HG02759 (cell line): ENCODE results near the gene ALG12.

ENCODE experiments used
- ATAC-seq: cut with Tn5 transposase; IDR thresholded peaks from one replicate; pipeline ENCODE4 v1.9.1; 2021; ENCODE audit warnings: mild to moderate bottlenecking, moderate library complexity; ENCODE audit not compliant: unreplicated experiment

Gene ALG12

DNA sequence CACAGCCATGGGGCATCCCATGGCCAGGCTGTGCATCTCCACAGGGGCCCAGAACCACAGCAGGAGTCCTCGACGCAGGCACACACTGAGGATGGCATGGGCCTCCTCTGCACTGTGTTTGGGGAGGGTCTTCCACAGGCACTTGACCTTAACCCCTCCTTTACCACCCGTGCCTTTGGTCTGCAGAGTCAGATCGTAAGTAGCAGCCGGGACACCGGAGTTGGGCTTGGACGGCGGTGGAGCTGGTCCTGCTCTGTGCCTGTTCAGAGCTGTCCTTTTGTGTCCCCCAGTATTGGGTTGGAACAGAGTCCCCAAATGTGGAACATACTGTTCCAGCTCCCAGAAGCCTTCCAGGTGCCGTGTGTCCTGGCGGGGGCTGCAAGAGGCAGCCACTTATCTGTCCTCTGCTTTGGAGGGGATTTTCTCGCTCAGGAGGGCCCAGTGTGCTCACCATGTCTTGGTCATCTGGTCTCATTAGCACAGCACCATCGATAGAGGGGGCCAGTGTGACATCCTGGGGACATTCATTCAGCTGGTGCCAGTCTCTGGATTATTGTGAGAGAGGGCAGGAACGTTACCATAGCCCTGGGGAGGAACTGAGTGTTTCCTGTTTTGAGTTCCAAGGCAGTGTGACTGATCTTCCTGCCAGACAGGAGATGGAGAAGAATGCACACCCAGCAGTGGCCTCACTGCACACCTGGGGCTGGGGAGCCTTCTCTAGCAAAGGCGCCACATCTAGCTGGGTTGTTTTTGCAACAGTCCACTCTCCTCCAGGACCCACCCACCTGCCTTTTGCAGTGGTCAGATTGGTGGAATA, 12.6 kb upstream of the ALG12 start:
- ATAC-seq = no peak

GRCh38 chr22:49929994-49930575, 11.8 kb upstream of the ALG12 start:
- ATAC-seq = no peak

- peak; percentile 42 for ATAC-seq
Measured at GRCh38 chr22:49929211-49929979, 11.2 kb upstream of the ALG12 start.

DNA sequence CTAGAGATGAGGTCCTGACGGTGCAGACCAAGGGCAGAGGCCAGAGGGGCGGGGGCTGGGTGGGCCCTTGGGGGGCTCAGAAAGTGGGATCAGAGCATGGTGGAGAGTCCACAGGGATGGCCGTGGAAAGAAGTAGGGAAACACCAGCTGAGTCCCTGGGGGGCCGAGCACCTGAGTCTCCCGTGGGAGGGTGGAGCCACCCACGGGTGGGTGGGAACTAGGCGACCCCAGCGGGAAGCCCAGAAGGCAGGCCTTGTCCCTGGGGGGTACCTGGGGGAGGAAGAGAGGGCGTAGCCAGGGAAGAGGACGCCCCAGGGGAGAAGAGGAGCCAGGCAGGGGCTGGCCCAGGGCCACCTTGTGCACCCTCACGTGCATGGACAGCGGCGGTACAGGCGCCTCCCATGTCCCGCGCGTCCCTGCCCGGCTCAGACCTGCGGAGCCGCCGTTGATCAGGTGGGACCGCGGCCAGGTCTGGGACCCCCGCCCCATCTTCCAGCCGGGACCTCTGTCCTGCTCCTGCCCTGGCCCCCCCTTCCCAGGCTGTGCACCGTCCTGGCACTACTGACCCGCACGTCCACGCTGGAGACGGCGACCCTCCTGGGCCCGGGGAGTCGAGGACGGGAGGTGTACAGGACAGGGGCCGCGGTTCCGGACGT, 10.4 kb upstream of the ALG12 start:
- ATAC-seq = no peak

GRCh38 chr22:49928185-49928495, 9.9 kb upstream of the ALG12 start:
- ATAC-seq = no peak

GRCh38 chr22:49927483-49928184, 9.4 kb upstream of the ALG12 start:
- ATAC-seq = no peak

- no peak for ATAC-seq
Measured at GRCh38 chr22:49926916-49927315, 8.7 kb upstream of the ALG12 start.

GRCh38 chr22:49925525-49926128, 7.4 kb upstream of the ALG12 start:
- ATAC-seq = no peak

DNA sequence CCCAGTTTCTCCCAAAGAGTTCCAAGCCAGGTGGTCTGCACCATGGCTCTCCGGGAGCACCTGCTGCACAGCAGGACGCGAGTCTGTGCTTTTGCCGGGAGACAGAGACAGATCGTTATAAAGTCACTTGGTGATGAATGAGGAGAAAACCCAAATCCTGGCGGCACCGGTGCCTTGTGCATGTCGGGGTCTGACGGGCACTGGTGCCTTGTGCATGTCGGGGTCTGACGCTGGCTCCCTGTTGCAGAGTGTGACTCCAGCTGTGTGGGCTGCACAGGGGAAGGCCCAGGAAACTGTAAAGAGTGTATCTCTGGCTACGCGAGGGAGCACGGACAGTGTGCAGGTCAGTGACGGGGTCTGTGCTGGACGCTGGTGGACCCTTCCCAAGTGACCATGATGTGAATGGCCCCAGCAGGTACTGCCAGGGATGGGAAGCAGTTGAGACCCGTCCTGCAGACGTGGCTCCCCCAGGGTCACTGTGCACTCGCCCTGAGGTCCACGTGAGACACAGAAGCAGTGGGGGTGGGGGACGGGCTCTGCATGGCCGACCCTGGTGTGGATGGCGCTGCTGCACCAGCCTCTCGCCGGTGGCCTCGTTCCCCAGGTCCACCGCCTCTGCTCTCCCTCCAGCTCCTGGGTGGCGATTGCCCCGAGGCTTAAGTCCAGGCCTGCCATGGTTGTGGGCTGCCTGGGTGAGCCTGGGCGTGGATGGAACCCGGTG, 6.0 kb upstream of the ALG12 start:
- no peak for ATAC-seq

DNA sequence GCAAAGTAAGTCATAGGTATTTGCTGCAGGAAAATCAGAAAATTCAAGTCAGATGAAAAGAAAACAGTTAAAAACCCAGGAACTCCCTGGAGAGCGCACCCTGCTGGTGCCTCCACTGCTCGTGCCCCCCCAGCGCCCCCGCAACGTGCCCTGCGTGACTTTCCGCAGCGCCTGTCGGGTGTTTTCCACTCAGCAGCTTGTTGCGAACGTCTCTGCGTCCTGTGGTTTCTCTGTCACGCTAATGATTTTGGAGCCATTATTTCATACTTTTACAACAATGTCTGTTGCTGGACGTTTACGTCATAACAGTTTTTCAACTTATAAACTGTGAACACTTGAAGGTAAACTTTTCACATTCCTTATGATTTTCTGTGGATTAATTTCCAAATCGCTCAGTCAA, 5.2 kb upstream of the ALG12 start:
- ATAC-seq = no peak

- ATAC-seq = no peak
Measured at GRCh38 chr22:49922926-49923325, 4.7 kb upstream of the ALG12 start.

DNA sequence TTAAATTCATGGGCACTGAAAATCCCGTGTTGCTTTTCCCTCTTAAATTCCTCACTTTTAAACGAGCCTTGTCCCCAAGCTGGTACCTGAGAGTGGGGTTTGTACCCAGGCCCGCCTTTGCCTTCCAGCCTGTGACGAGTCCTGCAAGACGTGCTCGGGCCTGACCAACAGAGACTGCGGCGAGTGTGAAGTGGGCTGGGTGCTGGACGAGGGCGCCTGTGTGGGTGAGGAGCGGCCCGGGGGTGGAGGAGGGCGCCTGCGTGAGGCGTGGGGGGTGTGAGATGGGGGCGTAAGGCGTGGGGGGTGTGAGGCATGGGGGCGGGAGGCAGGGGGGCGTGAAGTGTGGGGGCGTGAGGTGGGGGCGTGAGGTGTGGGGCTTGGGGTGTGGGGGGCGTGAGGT, 4.2 kb upstream of the ALG12 start:
- no peak for ATAC-seq

DNA sequence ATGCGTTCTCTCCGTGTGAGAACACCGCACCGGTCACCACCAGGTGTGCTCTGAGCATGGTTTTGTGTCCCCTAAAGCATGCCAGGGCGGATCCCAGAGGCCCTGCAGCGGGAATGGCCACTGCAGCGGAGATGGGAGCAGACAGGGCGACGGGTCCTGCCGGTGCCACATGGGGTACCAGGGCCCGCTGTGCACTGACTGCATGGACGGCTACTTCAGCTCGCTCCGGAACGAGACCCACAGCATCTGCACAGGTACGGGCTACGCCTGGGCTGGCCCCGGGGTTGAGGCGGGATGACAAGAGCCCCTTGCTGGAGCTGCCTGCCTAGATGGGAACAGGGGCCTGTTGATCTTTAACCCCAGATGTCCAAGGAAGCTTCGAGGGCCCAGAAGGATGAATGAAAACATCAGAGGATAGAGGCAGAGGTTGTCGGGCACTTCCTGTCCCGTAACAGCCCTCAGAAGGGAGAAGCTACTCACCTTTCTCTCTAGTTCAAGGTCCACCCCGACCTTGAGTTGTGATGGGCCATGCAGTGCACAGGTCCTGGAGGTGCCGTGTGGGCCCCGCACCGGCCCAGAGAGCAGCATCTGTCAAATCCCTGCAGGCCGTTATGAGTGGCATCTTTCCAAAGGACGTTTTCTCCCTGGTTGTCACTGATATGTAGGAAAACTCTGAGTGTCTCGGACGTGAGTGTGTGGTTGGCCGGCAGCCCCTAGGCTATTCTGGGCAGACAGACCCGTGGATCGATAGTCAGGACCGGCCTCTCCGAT, 3.5 kb upstream of the ALG12 start:
- ATAC-seq = no peak

DNA sequence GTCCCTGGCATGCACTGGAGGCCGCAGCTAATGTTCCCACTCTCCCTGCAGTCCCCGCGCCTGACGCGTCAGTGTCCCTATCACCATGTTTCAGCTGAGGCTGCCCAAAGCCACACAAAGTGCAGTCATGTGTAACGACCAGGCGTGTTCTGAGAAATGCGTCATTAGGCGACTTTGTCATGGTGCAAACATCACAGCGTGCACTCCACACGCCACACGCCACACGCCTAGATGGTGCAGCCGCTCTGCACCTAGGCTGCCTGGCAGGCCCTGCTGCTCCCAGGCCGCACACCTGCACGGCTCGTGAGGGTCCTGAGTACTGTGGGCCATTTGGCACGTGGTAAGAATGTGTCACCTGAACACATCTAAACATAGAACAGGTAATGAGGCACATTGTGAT, 2.6 kb upstream of the ALG12 start:
- no peak for ATAC-seq

GRCh38 chr22:49918911-49919881, 958 bp upstream of the ALG12 start:
- peak; percentile 4 for ATAC-seq

- no peak for ATAC-seq
Measured at GRCh38 chr22:49916831-49917230, 1.4 kb downstream of the ALG12 start.

GRCh38 chr22:49915610-49916009, 2.6 kb downstream of the ALG12 start:
- ATAC-seq = no peak

DNA sequence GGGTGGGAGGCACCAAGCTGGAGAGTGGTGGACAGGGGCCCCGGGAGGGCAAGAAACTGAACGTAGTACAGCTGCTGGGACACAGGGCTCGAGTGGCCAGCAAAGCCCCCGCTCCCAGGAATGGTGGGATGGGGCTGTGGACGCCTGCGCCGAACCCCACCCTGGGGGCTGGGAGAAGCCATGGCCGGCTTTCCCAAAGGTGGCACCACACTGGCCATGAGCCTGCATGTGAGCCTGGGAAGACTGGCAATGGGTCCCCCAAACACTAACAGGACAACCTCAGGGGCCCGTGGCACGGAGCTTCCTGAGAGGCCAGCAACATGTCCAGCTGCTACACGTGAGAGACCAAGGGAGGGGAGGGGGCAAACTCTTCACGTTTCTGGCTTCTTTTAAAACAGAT, 4.0 kb downstream of the ALG12 start:
- ATAC-seq = no peak
